Esophagus squamous epithelium (tissue), 5 donors: ENCODE results near the gene BRI3BP. TPM values are rescaled to one million over a fixed set of nuclear protein-coding genes. Genes with fewer than 3 reads are reported as not detected.

Source experiments
- DNase-seq: peaks from one replicate; lab custom pipeline; 2025; lab: John Stamatoyannopoulos, UW
- H3K27ac ChIP-seq, 4 donors: fragments of 200-600 bp; sonication (generic); one replicate each; pipeline ENCODE4 v1.5.1; 2016 to 2019; ENCODE audit warnings: mild to moderate bottlenecking in 1 of 4
- H3K27me3 ChIP-seq, 4 donors: fragments of 200-600 bp; sonication (generic); 1 replicate in 3 of 4; 2 replicates in 1 of 4; pipeline versions ENCODE4 v1.5.1 to v1.6.0; 2017 to 2021; ENCODE audit warnings: antibody characterized with exemption in 1 of 4
- H3K36me3 ChIP-seq, 3 donors: fragments of 200-600 bp; sonication (generic); one replicate each; pipeline ENCODE4 v1.5.1; 2016 to 2019
- H3K4me1 ChIP-seq, 3 donors: fragments of 200-600 bp; sonication (generic); one replicate each; pipeline ENCODE4 v1.5.1; 2017 to 2019
- H3K4me3 ChIP-seq, 4 donors: fragments of 200-600 bp; sonication (generic); 1 replicate in 3 of 4; 2 replicates in 1 of 4; pipeline ENCODE4 v1.5.1; 2016 to 2019; ENCODE audit warnings: mild to moderate bottlenecking in 2 of 4, moderate library complexity in 1 of 4
- H3K9me3 ChIP-seq, 3 donors: fragments of 200-600 bp; sonication (generic); one replicate each; pipeline ENCODE4 v1.5.1; 2016 to 2019
- POLR2A ChIP-seq, 4 donors: fragments of 450-650 bp; IDR thresholded peaks; one replicate each; pipeline ENCODE4 v1.6.1; 2017; ENCODE audit warnings: antibody characterized with exemption in 4 of 4, mild to moderate bottlenecking in 4 of 4, moderate library complexity in 3 of 4
- WGBS, 2 donors: methylation state at CpG; one replicate each; pipeline ENCODE4 v1.1.5; 2018; 5-methylcytosine and 5-hydroxymethylcytosine counted together
- intact Hi-C: fragments of 100-400 bp; cut with DNase I; formaldehyde crosslinking; loops from one replicate; pipeline ENCODE4 v1.15.0; 2022
- total RNA-seq, 4 donors: library from RNA; depleted of rRNA; stranded (reverse); fragments of >200 nt; gene quantifications; one replicate each; pipeline ENCODE4 v1.1.0, GENCODE V29; 2016
- TF ChIP-seq, protein P1 (sequence below), 6 experiments: fragments of 450-650 bp in 4 of 6; fragments of 200-600 bp in 2 of 6; sonication (generic) in 2 of 6; IDR thresholded peaks; one replicate each; pipeline ENCODE4 v1.5.1; 2016 to 2019; ENCODE audit warnings: antibody characterized with exemption in 6 of 6, mild to moderate bottlenecking in 4 of 6, moderate library complexity in 4 of 6
- donor health status: DM: yes; HTN: yes; CAD: no.

The BRI3BP gene
- total RNA-seq, 4 donors from 2014 or later, result 9.7 to 23.4 (median 14.9) TPM

DNA sequence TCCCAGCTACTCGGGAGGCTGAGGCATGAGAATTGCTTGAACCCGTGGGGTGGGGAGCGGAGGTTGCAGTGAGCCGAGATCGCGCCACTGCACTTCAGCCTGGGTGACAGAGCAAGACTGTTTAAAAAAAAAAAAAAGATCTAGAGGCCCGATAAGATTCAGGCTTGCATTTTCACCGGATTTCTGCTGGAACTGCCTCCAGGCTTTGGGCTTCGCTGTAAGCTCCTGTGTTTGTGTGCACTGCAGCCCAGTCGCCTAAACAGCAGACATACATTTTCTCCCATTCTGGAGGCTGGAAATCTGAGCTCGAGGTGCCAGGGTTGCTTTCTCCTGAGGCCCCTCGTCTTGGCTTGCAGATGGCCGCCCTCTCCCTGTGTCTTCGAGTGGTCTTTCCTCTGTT is 12.2 kb downstream of the BRI3BP start:
- DNase-seq, result no peak
- 93% methylated on average over 5 to 14 of the region's 14 CpGs for WGBS, 2 donors

DNA sequence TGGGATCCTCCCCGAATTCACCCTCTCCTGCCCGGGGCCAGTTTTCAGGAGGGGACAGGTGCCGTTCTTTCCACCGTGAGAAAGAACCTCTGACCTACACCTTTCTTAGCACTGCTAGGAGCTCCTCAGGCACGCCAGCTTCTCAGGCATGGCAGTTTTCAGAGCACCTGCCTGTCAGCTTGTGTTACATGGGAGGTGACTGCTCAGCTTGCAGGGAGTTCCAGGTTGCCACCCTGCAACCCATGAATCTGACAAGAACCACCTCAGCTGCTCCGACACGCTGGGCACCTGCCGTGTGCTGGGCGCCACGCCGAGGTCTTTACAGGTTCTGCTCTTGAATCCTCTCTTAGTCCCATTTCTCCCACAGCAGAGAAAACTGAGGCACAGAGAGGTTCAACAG is 12.9 kb downstream of the BRI3BP start:
- H3K4me3 ChIP-seq, result no peak overlapping the region
- intact Hi-C loops, result no loop called here
- TF ChIP-seq, protein P1, sequence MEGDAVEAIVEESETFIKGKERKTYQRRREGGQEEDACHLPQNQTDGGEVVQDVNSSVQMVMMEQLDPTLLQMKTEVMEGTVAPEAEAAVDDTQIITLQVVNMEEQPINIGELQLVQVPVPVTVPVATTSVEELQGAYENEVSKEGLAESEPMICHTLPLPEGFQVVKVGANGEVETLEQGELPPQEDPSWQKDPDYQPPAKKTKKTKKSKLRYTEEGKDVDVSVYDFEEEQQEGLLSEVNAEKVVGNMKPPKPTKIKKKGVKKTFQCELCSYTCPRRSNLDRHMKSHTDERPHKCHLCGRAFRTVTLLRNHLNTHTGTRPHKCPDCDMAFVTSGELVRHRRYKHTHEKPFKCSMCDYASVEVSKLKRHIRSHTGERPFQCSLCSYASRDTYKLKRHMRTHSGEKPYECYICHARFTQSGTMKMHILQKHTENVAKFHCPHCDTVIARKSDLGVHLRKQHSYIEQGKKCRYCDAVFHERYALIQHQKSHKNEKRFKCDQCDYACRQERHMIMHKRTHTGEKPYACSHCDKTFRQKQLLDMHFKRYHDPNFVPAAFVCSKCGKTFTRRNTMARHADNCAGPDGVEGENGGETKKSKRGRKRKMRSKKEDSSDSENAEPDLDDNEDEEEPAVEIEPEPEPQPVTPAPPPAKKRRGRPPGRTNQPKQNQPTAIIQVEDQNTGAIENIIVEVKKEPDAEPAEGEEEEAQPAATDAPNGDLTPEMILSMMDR (IDR thresholded peaks at IDR 0.05), result no peak
- no peak for TF ChIP-seq POLR2A (IDR thresholded peaks at IDR 0.05)
- no peaks in the 10 kb centered on the region for H3K9me3 ChIP-seq
- H3K36me3 ChIP-seq, result no peaks in the 10 kb centered on the region
- no peaks in the 10 kb centered on the region for H3K4me1 ChIP-seq
- 89 to 100% methylated on average over 4 to 5 of the region's 11 CpGs for WGBS, 2 donors
- H3K27ac ChIP-seq, result no peak overlapping the region
- DNase-seq, result no peak
- H3K27me3 ChIP-seq, result no peaks in the 10 kb centered on the region

More for the DNA sequence above, 12.2 kb downstream of the BRI3BP start:
- Histone ChIP-seq H3K27me3 (no peaks in the 10 kb centered on the region), H3K36me3 (no peaks in the 10 kb centered on the region), H3K27ac (no peak overlapping the region), H3K4me1 (no peaks in the 10 kb centered on the region), H3K4me3 (no peak overlapping the region), H3K9me3 (no peaks in the 10 kb centered on the region)
- no peak for TF ChIP-seq POLR2A (IDR thresholded peaks at IDR 0.05)
- intact Hi-C loops, result no loop called here

DNA sequence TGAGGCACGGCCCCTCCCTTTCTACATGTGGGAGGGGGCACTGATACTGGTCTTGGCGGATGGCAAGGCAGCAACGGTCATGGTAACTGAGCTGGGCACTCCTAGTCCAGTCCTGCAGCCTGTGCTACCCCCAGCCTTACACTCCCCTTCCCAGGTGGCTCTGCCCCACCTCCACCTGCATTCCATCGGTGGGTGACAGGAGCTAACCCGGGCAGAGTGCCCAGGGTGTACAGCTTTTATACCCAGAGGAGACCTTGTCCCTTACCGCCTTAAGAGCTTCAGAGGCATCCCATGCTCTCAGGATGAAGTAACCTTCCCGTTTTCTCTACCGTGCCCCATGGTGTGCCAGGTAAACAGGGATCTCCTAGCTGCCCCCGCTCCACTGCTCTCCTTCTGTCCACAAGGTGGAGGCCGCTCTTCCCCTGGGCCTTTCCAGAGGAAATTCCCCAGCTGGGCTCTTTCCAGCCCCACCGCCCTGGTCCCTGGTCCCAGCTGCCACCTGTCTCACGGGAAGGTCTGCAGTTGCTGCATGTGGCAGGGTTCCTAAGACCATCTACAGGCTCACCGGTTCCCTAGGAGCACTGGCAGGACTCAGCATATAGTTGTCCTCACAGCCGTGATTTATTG is 20.5 kb downstream of the BRI3BP start:
- Histone ChIP-seq H3K27ac (no peak overlapping the region), H3K27me3 (no peaks in the 10 kb centered on the region), H3K4me1 (no peaks in the 10 kb centered on the region), H3K36me3 (peaks cover 0 to 56% (median 12%) of the 10 kb centered on the region in 3 donors), H3K9me3 (no peaks in the 10 kb centered on the region), H3K4me3 (no peak overlapping the region)
- 86 to 100% methylated on average over 5 to 9 of the region's 14 CpGs for WGBS, 2 donors
- no peak for TF ChIP-seq POLR2A (IDR thresholded peaks at IDR 0.05)
- TF ChIP-seq, protein P1 (IDR thresholded peaks at IDR 0.05), result no peak
- intact Hi-C loops, result no loop called here
- DNase-seq, result no peak

DNA sequence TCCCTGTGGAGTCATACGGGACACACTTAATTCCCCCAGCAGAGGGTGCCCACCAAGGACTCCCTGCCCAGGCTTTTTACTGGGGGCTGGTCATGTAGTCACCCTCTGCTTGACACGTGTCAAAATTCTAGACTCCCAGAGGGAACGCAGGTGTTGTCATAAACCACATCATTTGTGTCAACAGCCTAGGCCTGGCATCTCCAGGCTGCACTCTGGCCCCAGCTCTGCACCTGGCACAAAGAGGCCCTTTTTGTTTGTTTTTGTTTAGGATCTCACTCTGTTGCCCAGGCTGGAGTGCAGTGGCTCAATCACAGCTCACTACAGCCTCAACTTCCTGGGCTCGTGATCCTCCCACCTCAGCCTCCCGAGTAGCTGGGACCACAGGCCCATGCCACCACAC is 21.1 kb downstream of the BRI3BP start:
- intact Hi-C loops, result no loop called here
- Histone ChIP-seq H3K27ac (no peak overlapping the region), H3K4me1 (no peaks in the 10 kb centered on the region), H3K27me3 (no peaks in the 10 kb centered on the region), H3K4me3 (no peak overlapping the region), H3K36me3 (peaks cover 0 to 56% (median 12%) of the 10 kb centered on the region in 3 donors), H3K9me3 (no peaks in the 10 kb centered on the region)
- 79 to 94% methylated on average over 5 of the region's 5 CpGs for WGBS, 2 donors
- DNase-seq, result no peak
- TF ChIP-seq, protein P1 (IDR thresholded peaks at IDR 0.05), result no peak
- TF ChIP-seq POLR2A (IDR thresholded peaks at IDR 0.05), result no peak

DNA sequence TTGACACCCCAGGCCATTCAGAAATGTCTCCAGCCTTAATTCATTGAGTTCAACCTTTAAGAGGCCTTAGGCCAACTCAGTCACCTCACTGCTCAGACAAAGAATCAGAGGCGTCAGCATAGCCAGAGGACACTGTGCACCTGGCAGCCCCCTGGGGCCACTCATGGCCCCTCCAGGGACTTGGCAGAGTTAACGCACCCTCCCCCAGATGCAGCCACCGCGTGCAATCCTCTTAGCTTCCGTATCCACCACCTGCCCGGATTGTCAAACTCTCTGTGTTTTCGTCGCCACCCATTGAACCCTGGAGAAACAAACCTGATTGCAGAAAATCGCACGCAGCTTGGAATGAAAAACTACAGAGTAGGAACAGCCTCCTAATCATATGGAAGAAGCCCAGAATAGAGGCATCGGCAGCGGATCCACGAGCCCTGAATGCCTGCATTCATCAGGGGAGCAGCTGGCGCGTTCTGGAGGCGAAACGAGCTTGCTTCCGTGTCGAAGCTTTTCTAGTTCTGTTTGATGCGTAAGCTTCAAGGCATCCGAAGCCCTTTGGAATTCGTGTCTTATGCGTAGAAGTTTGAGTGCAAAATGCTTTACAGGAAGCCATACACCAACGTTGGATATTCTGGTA is 22.4 kb downstream of the BRI3BP start:
- H3K27ac ChIP-seq, result no peak overlapping the region
- no peak for DNase-seq
- intact Hi-C loops, result no loop called here
- no peaks in the 10 kb centered on the region for H3K9me3 ChIP-seq
- 84 to 91% methylated on average over 12 to 24 of the region's 24 CpGs for whole genome bisulfite sequencing, 2 donors
- peaks cover 0 to 56% (median 12%) of the 10 kb centered on the region in 3 donors for H3K36me3 ChIP-seq
- TF ChIP-seq, protein P1 (IDR thresholded peaks at IDR 0.05), result no peak
- no peak for TF ChIP-seq POLR2A (IDR thresholded peaks at IDR 0.05)
- no peaks in the 10 kb centered on the region for H3K27me3 ChIP-seq
- no peaks in the 10 kb centered on the region for H3K4me1 ChIP-seq
- H3K4me3 ChIP-seq, result no peak overlapping the region
